B cell (primary cell): ENCODE results near the gene CHST9. TPM values are rescaled to one million over a fixed set of nuclear protein-coding genes. Genes with fewer than 3 reads are reported as not detected.

Experiments used
- ATAC-seq: fragments of 200-7000 bp; cut with Tn5 transposase; one replicate; pipeline ENCODE4 v1.10.0; 2021; ENCODE audit warnings: low read depth, mild to moderate bottlenecking, moderate number of reproducible peaks, moderate library complexity
- CTCF ChIA-PET: fragments of 350-600 bp; sonication (Branson Sonifier 250); formaldehyde crosslinking; loops from one replicate; lab custom pipeline; 2021; ENCODE audit warnings: antibody characterized with exemption, inconsistent platforms; lab: Charles Lee
- POLR2A ChIA-PET: fragments of 350-600 bp; sonication (Branson Sonifier 250); formaldehyde crosslinking; loops from one replicate; lab custom pipeline; 2021; ENCODE audit warnings: antibody characterized with exemption; lab: Charles Lee
- DNase-seq: peaks from one replicate; pipeline ENCODE4 v3.0.0; 2013
- H2AFZ ChIP-seq: 2 replicates; pipeline ENCODE4 v1.6.1; 2012; ENCODE audit warnings: mild to moderate bottlenecking, low read depth, low read length; ENCODE audit not compliant: insufficient read depth, poor library complexity, severe bottlenecking
- H3K27ac ChIP-seq, 2 donors: 1 replicate in 1 of 2; 2 replicates in 1 of 2; pipeline ENCODE4 v1.5.1; 2012 to 2013; ENCODE audit warnings: low read length in 2 of 2, mild to moderate bottlenecking in 2 of 2, moderate library complexity in 1 of 2
- H3K27me3 ChIP-seq, 4 experiments: fragments of 200-600 bp in 1 of 4; sonication (generic) in 1 of 4; replicated peaks in 1 of 4; 1 replicate in 2 of 4; 2 replicates in 2 of 4; pipeline versions ENCODE4 v1.6.1 to v1.7.0; 2013 to 2016; ENCODE audit warnings: low read length in 3 of 4, mild to moderate bottlenecking in 2 of 4, mixed read lengths in 1 of 4, moderate library complexity in 1 of 4; ENCODE audit not compliant: insufficient read depth in 4 of 4, control insufficient read depth in 3 of 4; ENCODE audit errors: control extremely low read depth in 1 of 4
- H3K36me3 ChIP-seq, 2 experiments: replicated peaks in 1 of 2; 1 replicate in 1 of 2; 2 replicates in 1 of 2; pipeline versions ENCODE4 v1.6.1 to v1.7.1; 2013; ENCODE audit warnings: low read length in 1 of 2; ENCODE audit not compliant: insufficient read depth in 2 of 2, control insufficient read depth in 1 of 2; ENCODE audit errors: control extremely low read depth in 1 of 2, extremely low read depth in 1 of 2
- H3K4me1 ChIP-seq, 2 donors: fragments of 200-600 bp in 1 of 2; sonication (generic) in 1 of 2; 1 replicate in 1 of 2; 2 replicates in 1 of 2; pipeline versions ENCODE4 v1.5.1 to v1.6.1; 2013 to 2017; ENCODE audit warnings: low read length in 2 of 2; ENCODE audit not compliant: control insufficient read depth in 2 of 2, insufficient read depth in 2 of 2
- H3K4me2 ChIP-seq: replicated peaks from 2 replicates; pipeline ENCODE3; 2012; ENCODE audit warnings: mild to moderate bottlenecking, low read depth, low read length; ENCODE audit not compliant: poor library complexity, severe bottlenecking
- H3K4me3 ChIP-seq, 5 experiments: fragments of 200-600 bp in 1 of 5; sonication (generic) in 1 of 5; 1 replicate in 3 of 5; 2 replicates in 2 of 5; pipeline versions ENCODE4 v1.5.1 to v1.7.0; 2011 to 2016; ENCODE audit warnings: low read length in 4 of 5, mild to moderate bottlenecking in 4 of 5, low read depth in 2 of 5, control low read depth in 1 of 5, moderate library complexity in 1 of 5; ENCODE audit not compliant: insufficient read depth in 1 of 5; ENCODE audit errors: control extremely low read depth in 1 of 5, extremely low read depth in 1 of 5
- H3K79me2 ChIP-seq: fragments of 200-600 bp; sonication (generic); one replicate; pipeline ENCODE4 v1.6.0; 2016; ENCODE audit warnings: low read length; ENCODE audit not compliant: control insufficient read depth, insufficient read depth
- H3K9ac ChIP-seq: fragments of 200-600 bp; sonication (generic); 2 replicates; pipeline ENCODE4 v1.6.1; 2017; ENCODE audit warnings: mild to moderate bottlenecking, low read length, moderate library complexity
- H3K9me3 ChIP-seq, 3 donors: one replicate each; pipeline versions ENCODE4 v1.6.1 to v1.7.1; 2013; ENCODE audit warnings: low read length in 2 of 3; ENCODE audit not compliant: control insufficient read depth in 2 of 3, insufficient read depth in 1 of 3; ENCODE audit errors: control extremely low read depth in 1 of 3
- H4K20me1 ChIP-seq: 2 replicates; pipeline ENCODE4 v1.6.0; 2012; ENCODE audit warnings: mild to moderate bottlenecking, low read length; ENCODE audit not compliant: insufficient read depth, control insufficient read depth, poor library complexity, severe bottlenecking
- H3K27ac Mint-ChIP-seq: one replicate; pipeline ENCODE4 v1.8.0; 2021; ENCODE audit warnings: mixed read lengths
- H3K27me3 Mint-ChIP-seq: one replicate; pipeline ENCODE4 v1.8.0; 2021; ENCODE audit warnings: mixed read lengths
- H3K4me1 Mint-ChIP-seq: one replicate; pipeline ENCODE4 v1.8.0; 2021; ENCODE audit warnings: mixed read lengths
- H3K4me3 Mint-ChIP-seq: one replicate; pipeline ENCODE4 v1.8.0; 2021; ENCODE audit warnings: mixed read lengths
- H3K9me3 Mint-ChIP-seq: one replicate; pipeline ENCODE4 v1.8.0; 2022; ENCODE audit warnings: mixed read lengths; ENCODE audit not compliant: insufficient read depth
- CTCF ChIP-seq: fragments of 200-600 bp; IDR thresholded peaks from one replicate; pipeline ENCODE4 v1.8.0; 2022; ENCODE audit warnings: antibody characterized with exemption, mild to moderate bottlenecking
- EZH2 ChIP-seq: IDR thresholded peaks from 2 replicates; pipeline ENCODE4 v1.6.1; 2012; ENCODE audit warnings: borderline replicate concordance, low read depth, mild to moderate bottlenecking, moderate library complexity, low read length; ENCODE audit not compliant: insufficient read depth, poor library complexity, severe bottlenecking
- WGBS: methylation state at CpG from one replicate; pipeline ENCODE4 v1.1.5; 2013; ENCODE audit warnings: missing lambda C conversion rate; ENCODE audit not compliant: insufficient coverage; 5-methylcytosine and 5-hydroxymethylcytosine counted together
- intact Hi-C: fragments of 100-400 bp; cut with micrococcal nuclease; formaldehyde crosslinking; loops from one replicate; pipeline ENCODE4 v1.10.0; 2022
- polyA plus RNA-seq: library from polyadenylated mRNA; depleted of rRNA; stranded (reverse); fragments of >200 nt; gene quantifications from 2 replicates; pipeline ENCODE4 v1.2.3, GENCODE V29; 2012
- total RNA-seq, 2 donors: library from RNA; stranded (reverse); fragments of 120-200 nt in 1 of 2; gene quantifications; 1 replicate in 1 of 2; 2 replicates in 1 of 2; pipeline versions ENCODE4 v1.2.3 to v1.2.4, GENCODE V29; 2013 to 2022

CHST9 gene
- total and polyA plus RNA-seq, 2 donors (not counting 1 experiment from before 2014, with no cell fraction given), result not detected

GRCh38 chr18:26911840-26912239, 273.3 kb downstream of the CHST9 start:
- H3K4me3 ChIP-seq, result no peak overlapping the region
- no peak overlapping the region for H3K27ac Mint-ChIP-seq
- intact Hi-C loops, result no loop called here
- no peak overlapping the region for H2AFZ ChIP-seq
- no peak overlapping the region for H3K9ac ChIP-seq
- ATAC-seq (no peak), DNase-seq (no peak)
- H4K20me1 ChIP-seq, result no peaks in the 10 kb centered on the region
- H3K4me3 Mint-ChIP-seq, result no peak overlapping the region
- H3K9me3 Mint-ChIP-seq, result no peaks in the 10 kb centered on the region
- CTCF ChIA-PET, result no interaction called here
- WGBS, result 67% methylated on average over 1 of the region's 4 CpGs
- no peaks in the 10 kb centered on the region for H3K4me1 Mint-ChIP-seq
- H3K4me2 ChIP-seq, result no peak overlapping the region
- H3K79me2 ChIP-seq, result no peaks in the 10 kb centered on the region
- POLR2A ChIA-PET, result no interaction called here
- no peak overlapping the region for H3K27ac ChIP-seq
- H3K4me1 ChIP-seq, result no peaks in the 10 kb centered on the region
- H3K36me3 ChIP-seq, result no peaks in the 10 kb centered on the region
- no peaks in the 10 kb centered on the region for H3K9me3 ChIP-seq
- H3K27me3 Mint-ChIP-seq, result no peaks in the 10 kb centered on the region
- TF ChIP-seq CTCF (no peak), EZH2 (no peak)
- H3K27me3 ChIP-seq, result no peaks in the 10 kb centered on the region

GRCh38 chr18:26909599-26910290, 275.4 kb downstream of the CHST9 start:
- WGBS, result 82% methylated on average over 4 of the region's 5 CpGs
- Histone ChIP-seq H3K4me1 (no peaks in the 10 kb centered on the region), H4K20me1 (no peaks in the 10 kb centered on the region), H3K9me3 (no peaks in the 10 kb centered on the region), H3K27me3 (no peaks in the 10 kb centered on the region), H3K4me2 (no peak overlapping the region), H3K27ac (no peak overlapping the region), H3K9ac (no peak overlapping the region), H3K4me3 (no peak overlapping the region), H3K79me2 (no peaks in the 10 kb centered on the region), H3K36me3 (no peaks in the 10 kb centered on the region), H2AFZ (no peak overlapping the region)
- DNase-seq (no peak), ATAC-seq (no peak)
- TF ChIP-seq CTCF, result no peak
- CTCF ChIA-PET, result interaction anchor here (0.7 kb wide), 1 partner anchor 19 kb away, joined by 3 read pairs; no protein-coding TSS in a partner anchor
- H3K27me3 Mint-ChIP-seq, result no peaks in the 10 kb centered on the region
- H3K4me3 Mint-ChIP-seq, result no peak overlapping the region
- H3K9me3 Mint-ChIP-seq, result peaks cover 2% of the 10 kb centered on the region
- POLR2A ChIA-PET, result no interaction called here
- no peak overlapping the region for H3K27ac Mint-ChIP-seq
- intact Hi-C loops, result no loop called here
- H3K4me1 Mint-ChIP-seq, result no peaks in the 10 kb centered on the region
